HUDEP-2 (cell line): ENCODE results near the gene SERPINA3.
"Not testable (repeated sequence)": the region's sequence is repeated elsewhere in the genome, so short reads cannot be mapped to it uniquely, and the experiment has no call there.

ENCODE experiments used
- DNase-seq, 76 experiments: peaks; one replicate each; lab custom pipeline; 2025; ENCODE audit not compliant: unreplicated experiment in 76 of 76; lab: John Stamatoyannopoulos, UW

Gene SERPINA3

GRCh38 chr14:94612174-94612573, at the start of gene SERPINA3:
Gene SERPINA3 (plus strand): TSS chr14:94612391. CDS start chr14:94614442, 2,051 bp downstream.
- no peak for DNase-seq

GRCh38 chr14:94562941-94563883, 49.0 kb upstream of the SERPINA3 start:
- DNase-seq = no peak

GRCh38 chr14:94564381-94564780, 47.8 kb upstream of the SERPINA3 start:
- no peak for DNase-seq

- DNase-seq = no peak
Measured at GRCh38 chr14:94568186-94568585, 44.0 kb upstream of the SERPINA3 start.

GRCh38 chr14:94569381-94570001, 42.7 kb upstream of the SERPINA3 start:
- DNase-seq = no peak

GRCh38 chr14:94570002-94570400, 42.2 kb upstream of the SERPINA3 start:
- no peak for DNase-seq

- no peak for DNase-seq
Measured at GRCh38 chr14:94570440-94570839, 41.8 kb upstream of the SERPINA3 start.

GRCh38 chr14:94571395-94571794, 40.8 kb upstream of the SERPINA3 start:
- no peak for DNase-seq

GRCh38 chr14:94571950-94572349, 40.2 kb upstream of the SERPINA3 start:
- no peak for DNase-seq

- DNase-seq = no peak
Measured at GRCh38 chr14:94572637-94573303, 39.4 kb upstream of the SERPINA3 start.

GRCh38 chr14:94573475-94574277, 38.5 kb upstream of the SERPINA3 start:
- no peak for DNase-seq

GRCh38 chr14:94574336-94574735, 37.9 kb upstream of the SERPINA3 start:
- no peak for DNase-seq

- DNase-seq = no peak
Measured at GRCh38 chr14:94575730-94576585, 36.2 kb upstream of the SERPINA3 start.

GRCh38 chr14:94577472-94577871, 34.7 kb upstream of the SERPINA3 start:
- DNase-seq = not testable (repeated sequence)

GRCh38 chr14:94578712-94579111, 33.5 kb upstream of the SERPINA3 start:
- DNase-seq = no peak

GRCh38 chr14:94581127-94581999, 30.8 kb upstream of the SERPINA3 start, which contains the start of gene SERPINA5:
Gene SERPINA5 (plus strand): TSS chr14:94581426. CDS start chr14:94587363, 5,937 bp downstream.
- peak in 1 of 76 experiments; percentile 3 for DNase-seq

GRCh38 chr14:94582199-94582750, 29.9 kb upstream of the SERPINA3 start:
- DNase-seq = no peak

GRCh38 chr14:94582851-94583250, 29.3 kb upstream of the SERPINA3 start:
- no peak for DNase-seq
